ENCODE results near the gene BCDIN3D.

DNA sequence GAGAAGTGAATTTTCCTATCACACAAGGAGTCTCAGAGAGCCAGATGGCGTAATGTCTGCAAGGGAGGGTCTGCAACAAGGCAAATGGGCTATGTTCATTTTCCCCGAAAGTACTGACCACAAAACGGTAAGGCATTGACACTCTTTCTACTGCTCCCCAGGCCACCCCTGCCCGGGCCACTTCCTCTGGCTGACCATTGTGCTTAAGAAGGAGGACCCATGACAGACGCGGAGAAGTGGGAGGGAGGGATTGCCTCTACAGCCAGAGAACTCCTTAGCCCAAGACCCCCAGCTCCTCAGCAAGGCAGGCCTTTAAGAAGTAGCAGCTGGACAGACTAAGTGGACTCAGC lies 15.9 kb downstream of the BCDIN3D start:
- TF ChIP-seq TAF1 (IDR thresholded peaks at IDR 0.05; ENCODE audit: borderline replicate concordance, insufficient read depth, low read length) (no peak), POLR2AphosphoS5 (IDR thresholded peaks at IDR 0.05; ENCODE audit: low read depth, low read length) (no peak), SIN3A (IDR thresholded peaks at IDR 0.05; ENCODE audit: borderline replicate concordance, insufficient read depth, low read length) (no peak)
- TF ChIP-seq, protein P1, sequence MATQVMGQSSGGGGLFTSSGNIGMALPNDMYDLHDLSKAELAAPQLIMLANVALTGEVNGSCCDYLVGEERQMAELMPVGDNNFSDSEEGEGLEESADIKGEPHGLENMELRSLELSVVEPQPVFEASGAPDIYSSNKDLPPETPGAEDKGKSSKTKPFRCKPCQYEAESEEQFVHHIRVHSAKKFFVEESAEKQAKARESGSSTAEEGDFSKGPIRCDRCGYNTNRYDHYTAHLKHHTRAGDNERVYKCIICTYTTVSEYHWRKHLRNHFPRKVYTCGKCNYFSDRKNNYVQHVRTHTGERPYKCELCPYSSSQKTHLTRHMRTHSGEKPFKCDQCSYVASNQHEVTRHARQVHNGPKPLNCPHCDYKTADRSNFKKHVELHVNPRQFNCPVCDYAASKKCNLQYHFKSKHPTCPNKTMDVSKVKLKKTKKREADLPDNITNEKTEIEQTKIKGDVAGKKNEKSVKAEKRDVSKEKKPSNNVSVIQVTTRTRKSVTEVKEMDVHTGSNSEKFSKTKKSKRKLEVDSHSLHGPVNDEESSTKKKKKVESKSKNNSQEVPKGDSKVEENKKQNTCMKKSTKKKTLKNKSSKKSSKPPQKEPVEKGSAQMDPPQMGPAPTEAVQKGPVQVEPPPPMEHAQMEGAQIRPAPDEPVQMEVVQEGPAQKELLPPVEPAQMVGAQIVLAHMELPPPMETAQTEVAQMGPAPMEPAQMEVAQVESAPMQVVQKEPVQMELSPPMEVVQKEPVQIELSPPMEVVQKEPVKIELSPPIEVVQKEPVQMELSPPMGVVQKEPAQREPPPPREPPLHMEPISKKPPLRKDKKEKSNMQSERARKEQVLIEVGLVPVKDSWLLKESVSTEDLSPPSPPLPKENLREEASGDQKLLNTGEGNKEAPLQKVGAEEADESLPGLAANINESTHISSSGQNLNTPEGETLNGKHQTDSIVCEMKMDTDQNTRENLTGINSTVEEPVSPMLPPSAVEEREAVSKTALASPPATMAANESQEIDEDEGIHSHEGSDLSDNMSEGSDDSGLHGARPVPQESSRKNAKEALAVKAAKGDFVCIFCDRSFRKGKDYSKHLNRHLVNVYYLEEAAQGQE (IDR thresholded peaks at IDR 0.05; ENCODE audit: insufficient read depth in 1 of 2, low read depth in 2 of 2, low read length in 2 of 2), result no peak
